GM12878 (cell line): ENCODE measurements around the gene PHLDA3. TPM values are rescaled to one million over a fixed set of nuclear protein-coding genes. Genes with fewer than 3 reads are reported as not detected.

ENCODE experiments used
- ATAC-seq: fragments of 200-7000 bp; cut with Tn5 transposase; 3 replicates; pipeline ENCODE4 v1.9.1; 2020; ENCODE audit warnings: mild to moderate bottlenecking, moderate library complexity
- BruUV-seq: library from RNA; stranded (reverse); fragments of 400-500 nt; replicated peaks from 2 replicates; lab custom pipeline; 2021; lab: Mats Ljungman, UMichigan
- CTCF ChIA-PET: fragments of 300-600 bp; sonication (Branson Sonifier 250); formaldehyde crosslinking; extraction: SDS; loops from one replicate; lab custom pipeline; 2021; ENCODE audit warnings: inconsistent platforms; lab: Yijun Ruan, JAX
- POLR2A ChIA-PET: fragments of 350-600 bp; formaldehyde crosslinking; extraction: SDS; loops from one replicate; lab custom pipeline; 2021; ENCODE audit warnings: inconsistent platforms; lab: Charles Lee
- RAD21 ChIA-PET: fragments of 300-600 bp; sonication (Branson Sonifier 250); formaldehyde crosslinking; loops from one replicate; lab custom pipeline; 2023; ENCODE audit warnings: antibody characterized with exemption; ENCODE audit not compliant: unreplicated experiment; lab: Charles Lee
- SMC1A ChIA-PET: fragments of 300-600 bp; sonication (Branson Sonifier 250); formaldehyde crosslinking; loops from one replicate; lab custom pipeline; 2023; ENCODE audit not compliant: unreplicated experiment, uncharacterized antibody; lab: Charles Lee
- DNase-seq: peaks from one replicate; pipeline ENCODE4 v3.0.0-alpha.2; 2011; ENCODE audit warnings: low read depth, low spot score
- FAIRE-seq: peaks from 3 replicates; lab custom pipeline; 2011; peaks lifted over from hg19 to GRCh38; lab: Jason Lieb, UNC
- H2AFZ ChIP-seq: 2 replicates; pipeline ENCODE4 v1.6.0; 2011; ENCODE audit warnings: low read depth, low read length, control low read depth; ENCODE audit not compliant: control insufficient read depth
- H3K27ac ChIP-seq: 2 replicates; pipeline ENCODE4 v1.5.1; 2011; ENCODE audit warnings: control low read depth; ENCODE audit not compliant: control insufficient read depth, insufficient read depth
- H3K27me3 ChIP-seq, 2 experiments: replicated peaks in 1 of 2; 2 replicates each; pipeline versions ENCODE4 v1.6.0 to v1.6.1; 2011; ENCODE audit warnings: low read length in 1 of 2; ENCODE audit not compliant: control insufficient read depth in 2 of 2, insufficient read depth in 2 of 2
- H3K36me3 ChIP-seq, 2 experiments: 2 replicates each; pipeline ENCODE4 v1.5.1; 2011; ENCODE audit warnings: low read length in 1 of 2; ENCODE audit not compliant: control insufficient read depth in 2 of 2, insufficient read depth in 2 of 2
- H3K4me1 ChIP-seq: 2 replicates; pipeline ENCODE4 v1.6.1; 2011; ENCODE audit warnings: mild to moderate bottlenecking, low read length, moderate library complexity, mixed read lengths; ENCODE audit not compliant: control insufficient read depth, insufficient read depth
- H3K4me2 ChIP-seq: 2 replicates; pipeline ENCODE4 v1.6.0; 2011; ENCODE audit warnings: control low read depth; ENCODE audit not compliant: control insufficient read depth, insufficient read depth
- H3K4me3 ChIP-seq: fragments of 200-600 bp; sonication (generic); 2 replicates; pipeline ENCODE4 v1.5.1; 2016
- H3K79me2 ChIP-seq: 2 replicates; pipeline ENCODE4 v1.6.0; 2011; ENCODE audit warnings: low read length; ENCODE audit not compliant: control insufficient read depth, insufficient read depth
- H3K9ac ChIP-seq: 2 replicates; pipeline ENCODE4 v1.8.0; 2011; ENCODE audit warnings: low read length, control low read depth, mixed read lengths; ENCODE audit not compliant: control insufficient read depth, insufficient read depth
- H3K9me3 ChIP-seq: replicated peaks from 3 replicates; pipeline ENCODE4 v1.5.1; 2011; ENCODE audit warnings: mild to moderate bottlenecking, low read length; ENCODE audit not compliant: control insufficient read depth, insufficient read depth
- H4K20me1 ChIP-seq: 2 replicates; pipeline ENCODE4 v1.6.0; 2011; ENCODE audit not compliant: control insufficient read depth, insufficient read depth
- BCL11A ChIP-seq: IDR thresholded peaks from 2 replicates; pipeline ENCODE4 v1.6.1; 2011; ENCODE audit warnings: low read depth, low read length
- EGR1 ChIP-seq, 2 experiments: IDR thresholded peaks; 1 replicate in 1 of 2; 2 replicates in 1 of 2; pipeline ENCODE4 v1.6.1; 2011 to 2012; ENCODE audit warnings: low read depth in 2 of 2, low read length in 2 of 2, borderline replicate concordance in 1 of 2, mild to moderate bottlenecking in 1 of 2, moderate library complexity in 1 of 2
- ESRRA ChIP-seq: IDR thresholded peaks from 2 replicates; pipeline ENCODE4 v1.6.1; 2012; ENCODE audit warnings: mild to moderate bottlenecking, low read length, improper control_type of control experiment
- ETV6 ChIP-seq, 2 experiments: fragments of 450-650 bp in 1 of 2; IDR thresholded peaks in 1 of 2; conservative IDR thresholded peaks in 1 of 2; 2 replicates each; pipeline ENCODE4 v1.6.1; 2014; ENCODE audit warnings: antibody characterized with exemption in 1 of 2, borderline replicate concordance in 1 of 2, low read depth in 1 of 2, mild to moderate bottlenecking in 1 of 2, moderate library complexity in 1 of 2
- HDGF ChIP-seq: fragments of 450-650 bp; IDR thresholded peaks from 2 replicates; pipeline ENCODE4 v1.6.1; 2016; ENCODE audit warnings: antibody characterized with exemption
- KAT2A ChIP-seq: conservative IDR thresholded peaks from 2 replicates; pipeline ENCODE4 v1.6.1; 2011; ENCODE audit warnings: low read depth, low read length; ENCODE audit not compliant: control insufficient read depth
- KLF5 ChIP-seq: fragments of 450-650 bp; IDR thresholded peaks from 2 replicates; pipeline ENCODE4 v1.6.1; 2014; ENCODE audit warnings: mild to moderate bottlenecking; ENCODE audit not compliant: partially characterized antibody
- NRF1 ChIP-seq: conservative IDR thresholded peaks from 2 replicates; pipeline ENCODE4 v1.6.1; 2011; ENCODE audit warnings: mild to moderate bottlenecking, low read depth, low read length, improper control_type of control experiment
- RFX5 ChIP-seq: IDR thresholded peaks from 2 replicates; pipeline ENCODE4 v1.6.1; 2011; ENCODE audit warnings: low read depth, low read length, improper control_type of control experiment
- SMC3 ChIP-seq: IDR thresholded peaks from 2 replicates; pipeline ENCODE4 v1.6.1; 2011; ENCODE audit warnings: low read length, improper control_type of control experiment, borderline replicate concordance
- STAT3 ChIP-seq: IDR thresholded peaks from 2 replicates; pipeline ENCODE4 v1.6.1; 2011; ENCODE audit warnings: low read depth, low read length, improper control_type of control experiment
- TBL1XR1 ChIP-seq: IDR thresholded peaks from 2 replicates; pipeline ENCODE4 v1.6.1; 2012; ENCODE audit warnings: low read depth, low read length, improper control_type of control experiment
- TCF12 ChIP-seq: IDR thresholded peaks from 2 replicates; pipeline ENCODE4 v1.6.1; 2011; ENCODE audit warnings: low read depth, mild to moderate bottlenecking, low read length
- WGBS: methylation state at CpG from one replicate; pipeline ENCODE4 v1.1.6; 2016; ENCODE audit warnings: low lambda C conversion rate; ENCODE audit not compliant: insufficient replicate concordance, insufficient coverage; ENCODE audit errors: missing lambda C conversion rate; 5-methylcytosine and 5-hydroxymethylcytosine counted together
- in situ Hi-C: fragments of 300-500 bp; cut with MboI; formaldehyde crosslinking; loops from 9 replicates; pipeline ENCODE4 v1.14.3; 2018; ENCODE audit warnings: mixed read lengths
- intact Hi-C: fragments of 100-400 bp; cut with micrococcal nuclease; formaldehyde crosslinking; loops from one replicate; pipeline ENCODE4 v1.14.2; 2022; ENCODE audit not compliant: unreplicated experiment
- polyA plus RNA-seq, 11 experiments: library from polyadenylated mRNA; depleted of rRNA in 4 of 11; unstranded in 6 of 11; stranded (reverse) in 5 of 11; fragments of >200 nt; fragmentation: Nextera tagmentation in 4 of 11; fragmentation: Illumina TruSeq in 1 of 11; extraction: Ambion mirVana in 4 of 11; extraction: Trizol in 1 of 11; gene quantifications; 1 replicate in 1 of 11; 2 replicates in 10 of 11; pipeline versions ENCODE4 v1.2.1 to v1.2.3, GENCODE V29; 2011 to 2016; ENCODE audit warnings: inconsistent platforms in 2 of 11, missing spikeins in 2 of 11, low read depth in 1 of 11
- total RNA-seq, 4 experiments: library from RNA; depleted of rRNA in 3 of 4; stranded (reverse); fragments of >200 nt in 3 of 4; fragmentation: Illumina TruSeq in 1 of 4; extraction: Trizol in 1 of 4; gene quantifications; 2 replicates each; pipeline versions ENCODE4 v1.2.1 to v1.2.3, GENCODE V29; 2013 to 2021
- TF ChIP-seq, protein P1 (sequence below): IDR thresholded peaks from 2 replicates; pipeline ENCODE4 v1.6.1; 2011; ENCODE audit warnings: low read depth, mild to moderate bottlenecking, low read length, moderate library complexity, borderline replicate concordance; ENCODE audit errors: extremely low read depth
- TF ChIP-seq, protein P2 (sequence below): fragments of 450-650 bp; IDR thresholded peaks from 2 replicates; pipeline ENCODE4 v1.6.1; 2018; ENCODE audit warnings: borderline replicate concordance, mild to moderate bottlenecking; ENCODE audit not compliant: partially characterized antibody
- TF ChIP-seq, protein P3 (sequence below): fragments of 450-650 bp; IDR thresholded peaks from 2 replicates; pipeline ENCODE4 v1.6.1; 2017; ENCODE audit warnings: low read depth, mild to moderate bottlenecking, moderate library complexity
- TF ChIP-seq, protein P4 (sequence below): IDR thresholded peaks from 2 replicates; pipeline ENCODE4 v1.6.1; 2012; ENCODE audit warnings: low read depth, low read length, improper control_type of control experiment
- TF ChIP-seq, protein P5 (sequence below): fragments of 150-350 bp; IDR thresholded peaks from 2 replicates; pipeline ENCODE4 v1.6.1; 2014; ENCODE audit warnings: mild to moderate bottlenecking, low read depth, low read length

The PHLDA3 gene
- total and polyA plus RNA-seq, 10 of the 15 experiments (the other 5 are each of a cell fraction or from before 2014, with no cell fraction given), result 0.60 to 57.4 (median 21.8) TPM

DNA sequence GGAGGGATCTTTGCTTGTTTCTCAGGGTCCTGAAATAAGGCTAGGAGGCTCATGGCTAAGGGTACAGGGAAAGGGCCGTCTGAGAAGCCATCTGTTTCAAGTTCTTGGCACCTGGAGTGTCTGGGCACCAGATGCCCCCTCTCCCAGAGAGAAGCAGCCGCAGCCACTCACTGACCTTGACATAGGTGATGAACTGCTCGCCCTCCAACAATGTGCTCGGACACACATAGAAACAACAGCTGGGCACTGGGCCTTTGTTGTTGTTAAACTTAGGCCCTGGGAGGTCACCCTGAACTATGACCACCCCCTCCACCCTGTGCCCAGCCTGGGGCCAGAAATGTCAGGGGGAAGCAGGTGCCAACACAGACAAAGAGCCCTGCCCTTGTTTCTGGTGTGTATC lies 38.2 kb downstream of the PHLDA3 start:
- CTCF ChIA-PET, result interaction anchor here (1.0 to 6.8 kb wide), 4 partner anchors 17 to 82 kb away, joined by 3 to 88 read pairs (median 43); no protein-coding TSS in a partner anchor
- TF ChIP-seq TCF12 (no peak), KAT2A (no peak), TBL1XR1 (no peak), STAT3 (no peak), EGR1 (IDR thresholded peaks at IDR 0.05; ENCODE audit: borderline replicate concordance in 1 of 2, low read depth in 2 of 2, low read length in 2 of 2) (no peak), KLF5 (no peak), RFX5 (no peak), ESRRA (no peak), BCL11A (no peak), HDGF (no peak), SMC3 (no peak), NRF1 (no peak), ETV6 (conservative IDR thresholded peaks at IDR 0.05 in 1 of 2, IDR thresholded peaks at IDR 0.05 in 1 of 2; ENCODE audit: borderline replicate concordance in 1 of 2, low read depth in 1 of 2) (no peak)
- TF ChIP-seq, protein P1, sequence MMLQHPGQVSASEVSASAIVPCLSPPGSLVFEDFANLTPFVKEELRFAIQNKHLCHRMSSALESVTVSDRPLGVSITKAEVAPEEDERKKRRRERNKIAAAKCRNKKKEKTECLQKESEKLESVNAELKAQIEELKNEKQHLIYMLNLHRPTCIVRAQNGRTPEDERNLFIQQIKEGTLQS, result no peak
- TF ChIP-seq, protein P2, sequence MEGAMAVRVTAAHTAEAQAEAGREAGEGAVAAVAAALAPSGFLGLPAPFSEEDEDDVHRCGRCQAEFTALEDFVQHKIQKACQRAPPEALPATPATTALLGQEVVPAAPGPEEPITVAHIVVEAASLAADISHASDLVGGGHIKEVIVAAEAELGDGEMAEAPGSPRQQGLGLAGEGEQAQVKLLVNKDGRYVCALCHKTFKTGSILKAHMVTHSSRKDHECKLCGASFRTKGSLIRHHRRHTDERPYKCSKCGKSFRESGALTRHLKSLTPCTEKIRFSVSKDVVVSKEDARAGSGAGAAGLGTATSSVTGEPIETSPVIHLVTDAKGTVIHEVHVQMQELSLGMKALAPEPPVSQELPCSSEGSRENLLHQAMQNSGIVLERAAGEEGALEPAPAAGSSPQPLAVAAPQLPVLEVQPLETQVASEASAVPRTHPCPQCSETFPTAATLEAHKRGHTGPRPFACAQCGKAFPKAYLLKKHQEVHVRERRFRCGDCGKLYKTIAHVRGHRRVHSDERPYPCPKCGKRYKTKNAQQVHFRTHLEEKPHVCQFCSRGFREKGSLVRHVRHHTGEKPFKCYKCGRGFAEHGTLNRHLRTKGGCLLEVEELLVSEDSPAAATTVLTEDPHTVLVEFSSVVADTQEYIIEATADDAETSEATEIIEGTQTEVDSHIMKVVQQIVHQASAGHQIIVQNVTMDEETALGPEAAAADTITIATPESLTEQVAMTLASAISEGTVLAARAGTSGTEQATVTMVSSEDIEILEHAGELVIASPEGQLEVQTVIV, result no peak
- TF ChIP-seq, protein P3, sequence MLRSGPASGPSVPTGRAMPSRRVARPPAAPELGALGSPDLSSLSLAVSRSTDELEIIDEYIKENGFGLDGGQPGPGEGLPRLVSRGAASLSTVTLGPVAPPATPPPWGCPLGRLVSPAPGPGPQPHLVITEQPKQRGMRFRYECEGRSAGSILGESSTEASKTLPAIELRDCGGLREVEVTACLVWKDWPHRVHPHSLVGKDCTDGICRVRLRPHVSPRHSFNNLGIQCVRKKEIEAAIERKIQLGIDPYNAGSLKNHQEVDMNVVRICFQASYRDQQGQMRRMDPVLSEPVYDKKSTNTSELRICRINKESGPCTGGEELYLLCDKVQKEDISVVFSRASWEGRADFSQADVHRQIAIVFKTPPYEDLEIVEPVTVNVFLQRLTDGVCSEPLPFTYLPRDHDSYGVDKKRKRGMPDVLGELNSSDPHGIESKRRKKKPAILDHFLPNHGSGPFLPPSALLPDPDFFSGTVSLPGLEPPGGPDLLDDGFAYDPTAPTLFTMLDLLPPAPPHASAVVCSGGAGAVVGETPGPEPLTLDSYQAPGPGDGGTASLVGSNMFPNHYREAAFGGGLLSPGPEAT, result no peak
- TF ChIP-seq, protein P4, sequence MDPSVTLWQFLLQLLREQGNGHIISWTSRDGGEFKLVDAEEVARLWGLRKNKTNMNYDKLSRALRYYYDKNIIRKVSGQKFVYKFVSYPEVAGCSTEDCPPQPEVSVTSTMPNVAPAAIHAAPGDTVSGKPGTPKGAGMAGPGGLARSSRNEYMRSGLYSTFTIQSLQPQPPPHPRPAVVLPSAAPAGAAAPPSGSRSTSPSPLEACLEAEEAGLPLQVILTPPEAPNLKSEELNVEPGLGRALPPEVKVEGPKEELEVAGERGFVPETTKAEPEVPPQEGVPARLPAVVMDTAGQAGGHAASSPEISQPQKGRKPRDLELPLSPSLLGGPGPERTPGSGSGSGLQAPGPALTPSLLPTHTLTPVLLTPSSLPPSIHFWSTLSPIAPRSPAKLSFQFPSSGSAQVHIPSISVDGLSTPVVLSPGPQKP, result no peak
- TF ChIP-seq, protein P5, sequence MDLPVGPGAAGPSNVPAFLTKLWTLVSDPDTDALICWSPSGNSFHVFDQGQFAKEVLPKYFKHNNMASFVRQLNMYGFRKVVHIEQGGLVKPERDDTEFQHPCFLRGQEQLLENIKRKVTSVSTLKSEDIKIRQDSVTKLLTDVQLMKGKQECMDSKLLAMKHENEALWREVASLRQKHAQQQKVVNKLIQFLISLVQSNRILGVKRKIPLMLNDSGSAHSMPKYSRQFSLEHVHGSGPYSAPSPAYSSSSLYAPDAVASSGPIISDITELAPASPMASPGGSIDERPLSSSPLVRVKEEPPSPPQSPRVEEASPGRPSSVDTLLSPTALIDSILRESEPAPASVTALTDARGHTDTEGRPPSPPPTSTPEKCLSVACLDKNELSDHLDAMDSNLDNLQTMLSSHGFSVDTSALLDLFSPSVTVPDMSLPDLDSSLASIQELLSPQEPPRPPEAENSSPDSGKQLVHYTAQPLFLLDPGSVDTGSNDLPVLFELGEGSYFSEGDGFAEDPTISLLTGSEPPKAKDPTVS, result no peak

More for the DNA sequence above, 38.2 kb downstream of the PHLDA3 start:
- no peaks in the 10 kb centered on the region for H3K27me3 ChIP-seq
- WGBS, result 56% methylated on average over 4 of the region's 4 CpGs
- FAIRE-seq, result no peak
- in situ Hi-C loops (no loop called here), intact Hi-C loops (no loop called here)
- H3K27ac ChIP-seq, result no peak overlapping the region
- ChIA-PET POLR2A (no interaction called here), RAD21 (interaction anchor here (1.0 kb wide), 1 partner anchor 82 kb away, joined by 3 read pairs; no protein-coding TSS in a partner anchor), SMC1A (interaction anchor here (1.0 to 1.6 kb wide), 3 partner anchors 9 to 25 kb away, joined by 3 to 4 read pairs (median 4); partner anchors contain the start of gene TNNI1)
- DNase-seq, result no peak
- H3K9ac ChIP-seq, result no peak overlapping the region
- no peak overlapping the region for H2AFZ ChIP-seq
- no TSS peak for BruUV-seq
- ATAC-seq, result no peak
- H3K79me2 ChIP-seq, result no peaks in the 10 kb centered on the region
- H3K9me3 ChIP-seq, result no peaks in the 10 kb centered on the region
- no peak overlapping the region for H3K4me3 ChIP-seq
- H3K4me1 ChIP-seq, result peaks cover 3% of the 10 kb centered on the region
- no peaks in the 10 kb centered on the region for H4K20me1 ChIP-seq
- H3K4me2 ChIP-seq, result no peak overlapping the region
- H3K36me3 ChIP-seq, result no peaks in the 10 kb centered on the region
